NCI-H526 (cell line): ENCODE data around the gene ACOXL.
A peak's percentile ranks its signal among the peaks of the same experiment; 100 is the strongest.

Experiments
- DNase-seq, 2 experiments: peaks; one replicate each; lab custom pipeline; 2025; lab: John Stamatoyannopoulos, UW

The ACOXL gene

GRCh38 chr2:110794951-110795350 is 62.6 kb downstream of the ACOXL start:
- no peak for DNase-seq

GRCh38 chr2:110796716-110797301 is 64.4 kb downstream of the ACOXL start:
- no peak for DNase-seq

GRCh38 chr2:110799376-110799775 is 67.0 kb downstream of the ACOXL start:
- DNase-seq, result no peak

DNA sequence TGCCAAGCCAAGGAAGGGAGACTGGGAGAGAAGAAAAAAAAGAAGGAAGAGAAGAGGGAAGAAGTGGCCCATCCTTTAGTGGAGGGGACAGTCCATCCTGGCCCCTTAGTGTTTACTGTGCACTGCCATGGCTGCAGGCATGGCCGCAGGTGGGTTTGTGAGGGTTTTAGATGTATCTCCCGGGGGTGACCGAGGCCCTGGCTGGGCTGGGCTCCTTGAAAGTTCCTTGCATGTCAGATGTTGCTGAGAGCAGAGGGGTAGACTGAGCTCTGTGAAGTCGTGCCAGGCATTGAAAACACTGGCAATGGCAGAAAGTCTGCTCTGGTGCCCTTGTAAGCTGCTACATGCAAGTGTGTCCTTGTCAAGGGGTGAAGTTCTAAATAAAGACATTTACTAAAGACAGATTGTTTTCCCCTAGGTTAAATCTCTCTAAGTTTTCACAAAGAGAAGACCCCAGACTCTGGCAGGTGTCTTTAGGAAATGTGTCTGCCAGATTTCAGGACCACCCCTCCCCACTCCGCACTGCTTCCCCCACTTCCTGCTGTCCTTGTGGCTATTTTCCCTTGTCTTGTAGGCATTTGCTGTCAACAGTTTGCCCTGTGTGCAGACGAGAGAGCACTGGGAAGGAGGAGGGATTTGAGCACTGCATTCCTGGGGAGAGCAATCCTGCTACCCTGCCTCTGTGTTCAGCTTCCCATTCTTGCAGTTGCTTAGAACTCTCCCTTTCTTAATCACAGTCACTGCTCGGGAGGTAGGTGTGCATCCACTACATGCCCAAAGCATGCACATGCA is 68.4 kb downstream of the ACOXL start:
- DNase-seq, result no peak

- no peak for DNase-seq
Measured at GRCh38 chr2:110802208-110802932, 70.0 kb downstream of the ACOXL start.

DNA sequence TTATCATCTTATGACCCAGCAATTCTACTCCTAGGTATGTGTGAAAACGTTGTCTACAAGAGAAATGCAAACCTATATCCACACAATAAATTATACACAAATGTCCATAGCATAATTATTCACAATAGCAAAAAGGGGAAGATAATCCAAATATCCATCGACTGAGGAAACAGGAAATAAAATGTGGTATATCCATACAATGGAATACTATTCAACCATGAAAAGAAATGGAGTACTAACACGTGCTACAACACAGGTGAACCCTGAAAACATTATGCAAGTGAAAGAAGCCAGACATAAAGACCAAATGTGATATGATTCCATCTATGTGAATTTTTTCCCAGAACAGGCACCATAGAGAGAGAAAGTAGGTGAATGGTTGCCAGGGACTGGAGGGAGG is 72.1 kb downstream of the ACOXL start:
- no peak for DNase-seq

GRCh38 chr2:110804915-110805314 is 72.5 kb downstream of the ACOXL start:
- no peak for DNase-seq

DNA sequence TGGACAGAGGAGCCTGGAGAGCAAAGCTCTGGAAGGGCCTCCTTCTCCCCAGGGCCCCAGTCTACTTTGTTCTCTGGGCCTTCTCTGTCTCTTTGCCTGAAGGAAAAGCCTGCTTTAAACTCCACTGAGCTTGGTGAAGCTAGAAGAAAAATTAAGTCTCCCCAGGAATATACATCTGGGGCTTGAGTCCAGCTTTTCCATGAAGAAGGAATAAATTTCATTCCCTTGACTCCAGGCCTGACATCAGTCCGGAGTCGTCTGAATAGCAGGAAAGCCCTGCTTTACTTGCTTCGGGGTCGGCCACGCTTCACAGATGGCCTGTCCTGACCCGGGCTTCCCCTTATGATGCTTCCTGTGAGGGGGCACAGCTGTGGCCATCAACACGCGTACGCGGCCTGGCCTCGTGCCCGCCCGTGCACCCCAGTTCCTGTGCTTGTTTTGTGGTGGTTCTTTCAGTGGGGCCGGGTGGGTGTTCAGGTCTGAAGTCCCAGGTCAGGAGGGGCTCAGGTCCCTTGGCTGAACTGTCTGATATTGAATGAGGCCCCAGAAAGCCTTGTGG is 73.6 kb downstream of the ACOXL start:
- DNase-seq, result no peak

DNA sequence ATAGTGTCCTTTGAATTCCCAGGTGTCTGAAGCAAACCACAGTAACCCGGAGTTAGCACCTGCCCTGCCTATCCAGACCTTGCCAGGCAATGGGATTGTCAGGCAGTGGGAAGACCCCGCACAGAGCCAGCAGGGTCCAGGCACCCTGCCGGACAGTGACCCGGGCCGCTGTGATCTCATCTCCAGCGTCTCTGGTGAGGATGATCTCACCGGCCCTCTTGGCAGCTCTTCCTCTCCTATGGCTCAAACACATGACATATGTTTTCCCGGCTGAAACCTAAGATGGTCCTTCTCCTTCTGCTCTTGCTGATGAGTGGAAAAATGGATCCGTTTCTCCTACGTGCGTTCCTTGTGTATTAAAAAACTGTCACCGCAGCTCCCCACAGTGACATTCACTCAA is 75.1 kb downstream of the ACOXL start:
- no peak for DNase-seq

DNA sequence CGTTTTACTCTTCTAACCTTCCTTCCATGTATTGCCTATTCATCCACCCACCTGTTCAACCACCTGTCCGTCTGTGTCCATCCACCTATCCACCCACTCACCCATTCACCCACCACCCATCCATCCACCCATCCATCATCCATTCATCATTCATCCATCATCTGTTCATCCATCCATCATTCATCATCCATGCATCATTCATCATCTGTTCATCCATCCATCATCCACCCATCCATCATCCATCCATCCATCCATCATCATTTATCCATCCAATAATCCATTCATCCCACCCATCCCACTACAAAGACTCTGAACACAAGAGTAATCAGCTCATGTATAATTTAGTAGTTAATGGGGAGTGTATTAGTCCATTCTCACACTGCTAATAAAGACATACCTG is 78.0 kb downstream of the ACOXL start:
- DNase-seq, result no peak

- no peak for DNase-seq
Measured at GRCh38 chr2:110812726-110813645, 80.6 kb downstream of the ACOXL start.

DNA sequence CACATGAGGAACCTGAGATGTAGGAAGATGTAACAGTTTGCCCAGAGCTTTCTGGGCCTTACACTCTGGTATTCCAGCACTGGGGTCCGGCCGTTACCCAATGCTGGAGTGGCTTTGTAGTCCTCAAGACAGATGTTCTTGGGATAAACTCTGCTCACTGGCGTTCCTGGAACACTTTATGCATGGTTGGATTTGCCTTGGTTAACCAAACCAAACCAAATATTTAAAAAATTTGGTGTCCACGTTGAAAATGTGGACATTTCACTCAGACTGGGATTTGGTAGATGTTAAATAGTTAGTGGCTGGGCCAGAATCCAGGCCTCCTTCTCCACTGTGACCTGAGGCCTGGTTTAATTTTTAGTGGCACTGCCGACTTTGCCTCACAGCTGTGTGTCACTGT is 81.5 kb downstream of the ACOXL start:
- DNase-seq, result no peak

GRCh38 chr2:110815938-110816337 is 83.6 kb downstream of the ACOXL start:
- no peak for DNase-seq

GRCh38 chr2:110816404-110817365 is 84.3 kb downstream of the ACOXL start:
- DNase-seq, result no peak

DNA sequence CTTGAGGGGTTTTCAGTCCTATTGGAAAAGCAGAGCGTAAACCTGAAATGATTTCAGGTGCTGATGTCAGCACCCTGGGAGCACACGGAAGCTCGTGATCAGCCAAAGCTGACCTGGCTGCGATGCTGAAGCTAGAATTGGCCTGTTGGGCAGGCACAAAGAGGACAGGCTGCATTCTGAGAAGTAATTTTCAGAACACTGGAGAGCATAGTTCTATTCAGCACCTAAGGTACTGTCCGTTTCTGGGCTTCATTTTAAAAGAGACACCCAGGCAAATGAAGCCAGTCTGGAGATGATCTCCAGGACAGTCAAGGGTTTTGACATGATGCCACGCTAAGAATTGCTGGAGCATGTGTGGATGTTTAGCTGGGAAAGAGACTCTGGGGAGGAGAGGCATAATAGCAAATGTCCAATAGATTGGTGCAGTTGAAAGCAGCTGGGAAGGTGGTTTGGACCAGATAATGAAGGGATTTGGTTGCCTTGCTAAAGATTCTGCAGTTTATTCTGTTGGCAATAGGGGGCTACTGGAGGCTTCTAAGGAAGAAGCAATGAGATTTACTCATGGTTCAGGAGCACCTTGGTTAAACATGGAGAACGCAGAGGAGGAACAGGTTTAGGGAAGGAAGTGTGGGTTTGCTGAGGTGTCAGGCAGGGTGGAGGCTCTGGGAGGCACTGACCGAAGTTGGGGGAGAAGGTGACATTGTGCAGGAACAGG is 86.6 kb downstream of the ACOXL start:
- peak in 1 of 2 experiments; percentile 32 for DNase-seq

GRCh38 chr2:110819711-110820110 is 87.3 kb downstream of the ACOXL start:
- DNase-seq, result no peak

- DNase-seq, result no peak
Measured at GRCh38 chr2:110820128-110820527, 87.8 kb downstream of the ACOXL start.

GRCh38 chr2:110823165-110823564 is 90.8 kb downstream of the ACOXL start:
- no peak for DNase-seq

DNA sequence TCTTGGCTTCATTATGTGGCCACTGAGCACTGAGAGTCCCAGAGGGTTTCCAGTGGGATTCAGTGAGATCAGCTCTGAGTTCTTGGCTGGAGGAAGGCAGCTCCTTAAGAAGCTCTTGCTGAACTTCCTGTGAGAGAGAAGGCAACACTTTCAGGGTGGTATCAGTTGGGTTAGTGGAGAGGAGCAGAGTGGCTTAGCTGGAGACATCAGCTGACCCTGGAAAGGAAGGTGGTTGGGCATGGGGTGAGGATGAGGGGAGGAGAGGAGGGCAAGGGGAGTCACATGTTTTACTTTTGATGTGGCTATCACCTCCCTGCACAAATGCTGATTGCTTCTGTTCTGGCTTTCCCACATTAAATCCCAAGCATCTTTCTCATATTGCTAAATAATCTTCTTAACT is 95.1 kb downstream of the ACOXL start:
- DNase-seq, result no peak

GRCh38 chr2:110828330-110828729 is 96.0 kb downstream of the ACOXL start:
- no peak for DNase-seq
